ENCODE results near the gene RNASE12.
"Not testable (repeated sequence)": the region's sequence is repeated elsewhere in the genome, so short reads cannot be mapped to it uniquely, and the experiment has no call there.

RNASE12 gene

GRCh38 chr14:20583142-20583541, 8.0 kb downstream of the RNASE12 start:
- no peak for DNase-seq (ENCODE audit: low read depth in 2 of 2)

GRCh38 chr14:20580242-20580641, 10.9 kb downstream of the RNASE12 start:
- DNase-seq (ENCODE audit: low read depth in 2 of 2): no peak

GRCh38 chr14:20578784-20579502, 12.2 kb downstream of the RNASE12 start:
- no peak for DNase-seq (ENCODE audit: low read depth in 2 of 2)

GRCh38 chr14:20578325-20578724, 12.9 kb downstream of the RNASE12 start:
- no peak for DNase-seq (ENCODE audit: low read depth in 2 of 2)

- DNase-seq (ENCODE audit: low read depth in 2 of 2): not testable (repeated sequence)
These were observed 18.7 kb downstream of the RNASE12 start for GRCh38 chr14:20572382-20572990.

GRCh38 chr14:20570720-20571119, 20.5 kb downstream of the RNASE12 start:
- DNase-seq (ENCODE audit: low read depth in 2 of 2): not testable (repeated sequence)

GRCh38 chr14:20569865-20570264, 21.3 kb downstream of the RNASE12 start:
- DNase-seq (ENCODE audit: low read depth in 2 of 2): not testable (repeated sequence)

GRCh38 chr14:20569066-20569465, 22.1 kb downstream of the RNASE12 start:
- DNase-seq (ENCODE audit: low read depth in 2 of 2): no peak

GRCh38 chr14:20568393-20568792, 22.8 kb downstream of the RNASE12 start:
- no peak for DNase-seq (ENCODE audit: low read depth in 2 of 2)

GRCh38 chr14:20567199-20567598, 24.0 kb downstream of the RNASE12 start:
- not testable (repeated sequence) for DNase-seq (ENCODE audit: low read depth in 2 of 2)

GRCh38 chr14:20564501-20564997, 26.6 kb downstream of the RNASE12 start:
- no peak for DNase-seq (ENCODE audit: low read depth in 2 of 2)

- DNase-seq (ENCODE audit: low read depth in 2 of 2): no peak
These were observed 27.2 kb downstream of the RNASE12 start for GRCh38 chr14:20563971-20564370.

GRCh38 chr14:20560961-20561360, 30.2 kb downstream of the RNASE12 start, which contains the start of gene RNASE9:
Gene RNASE9 (minus strand): TSS chr14:20561047.
- no peak for DNase-seq (ENCODE audit: low read depth in 2 of 2)

- no peak for DNase-seq (ENCODE audit: low read depth in 2 of 2)
These were observed 31.7 kb downstream of the RNASE12 start for GRCh38 chr14:20559461-20559904.

- DNase-seq (ENCODE audit: low read depth in 2 of 2): no peak
These were observed 34.0 kb downstream of the RNASE12 start for GRCh38 chr14:20557212-20557542.

- no peak for DNase-seq (ENCODE audit: low read depth in 2 of 2)
These were observed 34.5 kb downstream of the RNASE12 start for GRCh38 chr14:20556500-20557211.

GRCh38 chr14:20555845-20556244, 35.3 kb downstream of the RNASE12 start:
- no peak for DNase-seq (ENCODE audit: low read depth in 2 of 2)

- no peak for DNase-seq (ENCODE audit: low read depth in 2 of 2)
These were observed 38.2 kb downstream of the RNASE12 start for GRCh38 chr14:20553024-20553423.

- DNase-seq (ENCODE audit: low read depth in 2 of 2): no peak
These were observed 39.6 kb downstream of the RNASE12 start for GRCh38 chr14:20551606-20552005.

GRCh38 chr14:20550926-20551325, 40.2 kb downstream of the RNASE12 start:
- no peak for DNase-seq (ENCODE audit: low read depth in 2 of 2)

GRCh38 chr14:20548414-20549158, 42.6 kb downstream of the RNASE12 start:
- no peak for DNase-seq (ENCODE audit: low read depth in 2 of 2)

GRCh38 chr14:20546877-20547276, 44.3 kb downstream of the RNASE12 start:
- DNase-seq (ENCODE audit: low read depth in 2 of 2): no peak
